HG03442 (cell line): ENCODE data around the gene IPCEF1.

Experiments
- ATAC-seq: cut with Tn5 transposase; IDR thresholded peaks from one replicate; pipeline ENCODE4 v1.9.1; 2021; ENCODE audit warnings: mild to moderate bottlenecking, moderate library complexity; ENCODE audit not compliant: unreplicated experiment

IPCEF1 gene

GRCh38 chr6:154122195-154122925 lies 234.2 kb downstream of the IPCEF1 start:
- ATAC-seq, result no peak

GRCh38 chr6:154117485-154117884 lies 239.1 kb downstream of the IPCEF1 start:
- no peak for ATAC-seq

GRCh38 chr6:154113392-154113791 lies 243.2 kb downstream of the IPCEF1 start:
- no peak for ATAC-seq

DNA sequence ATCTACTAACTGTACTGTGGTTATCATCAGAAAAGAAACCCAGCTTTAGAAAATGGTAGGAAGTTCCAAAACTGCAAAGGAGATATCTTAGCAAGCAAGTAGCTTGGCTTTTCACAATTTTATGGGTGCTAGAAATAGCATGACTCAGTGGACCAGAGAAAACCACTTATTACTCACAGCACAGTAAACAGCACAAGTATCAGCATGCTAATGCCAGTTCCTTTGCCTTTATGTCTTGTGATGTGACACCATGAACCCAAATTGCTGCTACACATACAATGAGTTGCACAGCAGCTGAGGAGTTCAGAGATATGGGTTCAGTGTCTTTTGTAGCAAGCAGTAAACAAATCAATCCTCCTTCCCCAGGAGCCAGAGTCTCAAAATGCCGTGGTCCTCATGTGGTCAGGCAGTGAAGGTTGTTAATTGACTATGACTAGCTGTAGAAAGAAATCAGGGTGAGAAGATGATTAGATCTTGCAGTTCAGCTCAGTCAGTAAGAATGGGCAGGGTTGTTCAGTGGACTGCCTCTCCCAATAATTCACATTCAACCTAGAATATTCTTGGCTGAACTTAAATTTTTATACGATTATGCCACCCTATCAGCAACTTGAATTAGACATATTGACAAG lies 244.3 kb downstream of the IPCEF1 start:
- ATAC-seq, result no peak

DNA sequence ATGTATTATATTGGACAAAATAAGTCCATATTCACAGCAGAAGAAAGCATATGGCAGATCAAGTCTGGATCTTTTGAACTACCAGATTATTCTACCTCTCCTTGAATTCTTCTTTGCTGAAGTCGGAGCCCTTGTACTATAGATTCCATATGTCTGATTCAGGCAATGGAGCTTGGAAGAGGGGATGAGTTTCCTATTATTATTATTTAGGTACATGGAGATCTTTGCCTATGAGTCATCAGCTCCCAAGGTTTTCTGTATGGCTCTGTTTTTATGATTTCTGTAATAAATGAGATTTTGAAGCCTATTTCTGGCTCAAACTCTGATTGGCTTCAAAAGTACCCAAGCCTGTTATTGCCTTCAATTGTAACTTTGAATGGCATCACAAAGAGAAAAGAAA lies 245.6 kb downstream of the IPCEF1 start:
- ATAC-seq, result no peak

- no peak for ATAC-seq
Measured at GRCh38 chr6:154106251-154106650, 250.4 kb downstream of the IPCEF1 start.
